Mucosa of descending colon (tissue), 3 donors: ENCODE results near the gene DRP2. TPM values are rescaled to one million over a fixed set of nuclear protein-coding genes. Genes with fewer than 3 reads are reported as not detected.
A peak's percentile ranks its signal among the peaks of the same experiment; 100 is the strongest.
"Not testable (repeated sequence)": the region's sequence is repeated elsewhere in the genome, so short reads cannot be mapped to it uniquely, and the experiment has no call there.

Source experiments
- ATAC-seq: fragments of 200-7000 bp; cut with Tn5 transposase; one replicate; pipeline ENCODE4 v1.9.1; 2020; ENCODE audit warnings: mild to moderate bottlenecking, moderate library complexity
- DNase-seq, 3 donors: peaks; one replicate each; pipeline ENCODE4 v3.0.0-alpha.2; 2020
- H3K36me3 ChIP-seq: fragments of 200-600 bp; one replicate; pipeline ENCODE4 v1.8.0; 2021; ENCODE audit warnings: low read depth, mild to moderate bottlenecking
- H3K4me1 ChIP-seq: fragments of 200-600 bp; one replicate; pipeline ENCODE4 v1.8.0; 2021; ENCODE audit warnings: low read depth, mild to moderate bottlenecking
- H3K4me3 ChIP-seq: fragments of 200-600 bp; one replicate; pipeline ENCODE4 v1.8.0; 2021; ENCODE audit warnings: mild to moderate bottlenecking
- H3K9me3 ChIP-seq: fragments of 200-600 bp; one replicate; pipeline ENCODE4 v1.8.0; 2021; ENCODE audit warnings: mild to moderate bottlenecking
- intact Hi-C, 2 donors: fragments of 100-400 bp; cut with DNase I in 1 of 2; cut with micrococcal nuclease in 1 of 2; formaldehyde crosslinking; loops; one replicate each; pipeline versions ENCODE4 v1.11.0 to v1.11.1; 2022; cut with DNase I, micrococcal nuclease
- total RNA-seq, 3 donors: library from RNA; stranded (reverse); fragmentation: NEBNext Ultra II Directional in 2 of 3; extraction: Animal tissue kit (Norgen Biotek cat#: 25700) in 2 of 3; gene quantifications; one replicate each; pipeline versions ENCODE4 v1.2.1 to v1.2.4, GENCODE V29; 2021 to 2023
- TF ChIP-seq, protein P1 (sequence below): fragments of 200-600 bp; IDR thresholded peaks from one replicate; pipeline ENCODE4 v1.8.0; 2022; ENCODE audit warnings: antibody characterized with exemption, mild to moderate bottlenecking
- donor health status: DM: no; HTN: no; CAD: no; lungs with moderate emphysema.
- donor health status: DM: no; HTN: no; CAD: no.
- donor health status: DM: no; HTN: yes; CAD: no.

Gene DRP2
- total RNA-seq, 3 donors from 2014 or later: 0.23 to 6.0 (median 0.70) TPM

DNA sequence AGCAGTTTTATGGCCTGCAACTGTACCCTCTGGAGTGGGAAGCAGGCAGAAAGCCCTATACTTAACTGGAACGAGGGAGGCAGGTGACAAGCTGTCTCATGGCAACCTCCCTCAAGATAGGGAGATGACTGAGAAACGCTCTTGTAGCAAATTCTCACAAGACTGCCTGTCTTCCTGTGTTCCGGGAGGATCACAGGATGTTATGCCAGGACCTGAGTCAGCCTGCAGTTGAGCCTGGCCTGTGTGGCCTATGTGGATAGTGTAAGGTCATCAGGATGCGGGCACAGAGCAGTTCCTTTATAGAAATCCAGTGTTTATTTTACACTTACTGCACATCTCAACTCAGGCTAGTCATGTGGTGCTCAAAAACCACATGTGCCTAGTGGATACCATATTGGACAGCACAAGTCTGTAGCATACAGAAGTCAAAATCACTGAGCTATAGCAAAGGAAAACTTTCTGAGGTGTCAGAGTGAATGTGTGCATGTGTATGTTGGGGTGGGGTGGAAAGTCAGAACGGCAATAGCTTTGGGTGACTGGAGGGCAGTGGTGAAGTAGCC lies 46.4 kb downstream of the DRP2 start:
- TF ChIP-seq, protein P1, sequence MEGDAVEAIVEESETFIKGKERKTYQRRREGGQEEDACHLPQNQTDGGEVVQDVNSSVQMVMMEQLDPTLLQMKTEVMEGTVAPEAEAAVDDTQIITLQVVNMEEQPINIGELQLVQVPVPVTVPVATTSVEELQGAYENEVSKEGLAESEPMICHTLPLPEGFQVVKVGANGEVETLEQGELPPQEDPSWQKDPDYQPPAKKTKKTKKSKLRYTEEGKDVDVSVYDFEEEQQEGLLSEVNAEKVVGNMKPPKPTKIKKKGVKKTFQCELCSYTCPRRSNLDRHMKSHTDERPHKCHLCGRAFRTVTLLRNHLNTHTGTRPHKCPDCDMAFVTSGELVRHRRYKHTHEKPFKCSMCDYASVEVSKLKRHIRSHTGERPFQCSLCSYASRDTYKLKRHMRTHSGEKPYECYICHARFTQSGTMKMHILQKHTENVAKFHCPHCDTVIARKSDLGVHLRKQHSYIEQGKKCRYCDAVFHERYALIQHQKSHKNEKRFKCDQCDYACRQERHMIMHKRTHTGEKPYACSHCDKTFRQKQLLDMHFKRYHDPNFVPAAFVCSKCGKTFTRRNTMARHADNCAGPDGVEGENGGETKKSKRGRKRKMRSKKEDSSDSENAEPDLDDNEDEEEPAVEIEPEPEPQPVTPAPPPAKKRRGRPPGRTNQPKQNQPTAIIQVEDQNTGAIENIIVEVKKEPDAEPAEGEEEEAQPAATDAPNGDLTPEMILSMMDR: no peak
- intact Hi-C loops: no loop called here
- Histone ChIP-seq H3K36me3 (no peaks in the 10 kb centered on the region), H3K4me3 (no peak overlapping the region), H3K9me3 (no peaks in the 10 kb centered on the region), H3K4me1 (no peaks in the 10 kb centered on the region)
- ATAC-seq (no peak), DNase-seq (no peak)

GRCh38 chrX:101274198-101274597 lies 54.6 kb downstream of the DRP2 start:
- Histone ChIP-seq H3K9me3 (no peaks in the 10 kb centered on the region), H3K4me1 (no peaks in the 10 kb centered on the region), H3K4me3 (no peak overlapping the region), H3K36me3 (no peaks in the 10 kb centered on the region)
- TF ChIP-seq, protein P1: no peak
- ATAC-seq (no peak), DNase-seq (no peak)
- intact Hi-C loops: no loop called here

DNA sequence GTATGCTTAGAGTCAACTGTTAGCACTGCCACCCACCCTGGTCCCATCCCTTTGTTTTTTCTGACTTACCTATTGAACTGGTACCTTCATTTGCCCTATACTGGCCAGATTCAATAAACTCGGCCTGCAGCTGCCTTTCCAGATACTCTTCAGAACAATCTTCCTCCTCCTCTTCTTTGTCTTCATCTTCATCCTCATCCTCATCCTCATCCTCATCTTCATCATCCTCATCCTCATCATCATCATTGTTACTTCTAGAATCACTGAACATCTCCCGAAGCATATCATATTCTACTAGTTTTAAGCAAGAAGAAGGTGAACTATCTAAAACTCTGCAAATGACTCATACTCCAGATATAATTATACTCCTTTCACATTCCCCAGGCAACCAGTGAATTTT lies 56.7 kb downstream of the DRP2 start:
- Histone ChIP-seq H3K9me3 (no peaks in the 10 kb centered on the region), H3K36me3 (no peaks in the 10 kb centered on the region), H3K4me3 (no peak overlapping the region), H3K4me1 (no peaks in the 10 kb centered on the region)
- TF ChIP-seq, protein P1: no peak
- ATAC-seq (no peak), DNase-seq (no peak)
- intact Hi-C loops: no loop called here

DNA sequence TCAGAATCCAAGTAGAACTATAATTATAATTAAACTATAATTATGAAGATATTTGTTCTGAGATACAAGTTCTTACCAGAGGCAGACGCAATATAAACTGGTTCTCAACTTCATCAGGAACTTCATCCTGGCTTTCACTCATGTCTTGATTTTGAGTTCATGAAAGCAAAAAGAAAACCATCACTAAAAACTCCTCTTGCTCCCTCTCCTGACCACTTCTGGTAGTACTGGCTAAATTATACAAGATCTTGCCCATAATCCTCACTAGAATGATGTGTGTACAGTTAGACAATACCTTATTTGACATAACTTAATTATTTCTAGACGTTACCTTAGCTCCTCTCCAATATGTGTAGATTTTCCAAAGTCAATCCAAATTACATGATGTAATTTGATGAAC lies 67.8 kb downstream of the DRP2 start:
- DNase-seq (peak in 1 of 3 donors; percentile 67), ATAC-seq (peak; percentile 52)
- intact Hi-C loops: no loop called here
- Histone ChIP-seq H3K36me3 (no peaks in the 10 kb centered on the region), H3K4me3 (no peak overlapping the region), H3K4me1 (no peaks in the 10 kb centered on the region), H3K9me3 (no peaks in the 10 kb centered on the region)
- TF ChIP-seq, protein P1: peak; percentile 10

GRCh38 chrX:101290957-101291603 lies 71.5 kb downstream of the DRP2 start, which contains the start of gene TAF7L:
Gene TAF7L, minus strand, starts transcription at chrX:101291334. Its CDS starts 3,791 bp downstream, at chrX:101287543.
- peak; percentile 21 for ATAC-seq
- no peaks in the 10 kb centered on the region for H3K36me3 ChIP-seq
- no peaks in the 10 kb centered on the region for H3K4me1 ChIP-seq
- intact Hi-C loops: no loop called here
- no peak within 1 kb of the TSS for H3K4me3 ChIP-seq
- H3K9me3 ChIP-seq: no peaks in the 10 kb centered on the region
- TF ChIP-seq, protein P1: no peak
- DNase-seq: peak in 2 of 3 donors; percentile 1 to 28

- H3K4me3 ChIP-seq, H3K9me3 ChIP-seq, DNase-seq, ATAC-seq, intact Hi-C loops, H3K36me3 ChIP-seq, H3K4me1 ChIP-seq: not testable (repeated sequence)
These were observed 76.0 kb downstream of the DRP2 start for GRCh38 chrX:101295603-101296002.
